IPS DF 4.7 (cell line): ENCODE results near the gene RHOC.

ENCODE experiments used
- DNase-seq: peaks from one replicate; pipeline ENCODE4 v3.0.0-alpha.2; 2013; ENCODE audit warnings: low spot score; ENCODE audit errors: extremely low read depth

RHOC gene

DNA sequence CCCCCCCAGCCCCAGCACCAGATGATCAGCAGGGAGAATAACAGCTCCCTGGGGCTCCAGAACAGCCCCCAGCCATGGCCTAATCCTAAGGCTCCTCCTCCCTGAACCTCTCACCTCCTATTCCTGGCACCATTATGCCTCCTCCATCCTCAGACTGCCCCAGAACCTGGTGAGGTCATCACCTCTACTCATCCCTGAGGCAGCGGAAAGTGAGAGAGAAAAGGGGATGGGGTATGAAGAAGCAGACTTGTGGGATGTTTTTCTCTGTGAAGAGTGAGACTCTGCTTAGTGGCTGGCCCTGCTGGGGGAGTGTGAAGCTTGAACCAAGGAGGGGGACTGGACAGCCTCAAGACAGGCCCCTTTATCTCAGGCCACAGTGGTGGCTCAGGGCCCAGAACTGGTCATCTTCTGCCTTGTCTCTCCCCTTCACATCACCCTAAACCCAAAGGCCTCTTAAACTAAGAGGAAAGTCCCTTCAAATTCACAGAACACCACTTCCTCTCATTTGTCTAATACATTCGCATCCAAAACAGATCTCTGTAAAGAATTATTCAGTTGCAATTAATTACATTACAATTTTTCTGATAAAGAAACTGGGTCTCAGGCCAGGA is 10.4 kb upstream of the RHOC start:
- no peak for DNase-seq

DNA sequence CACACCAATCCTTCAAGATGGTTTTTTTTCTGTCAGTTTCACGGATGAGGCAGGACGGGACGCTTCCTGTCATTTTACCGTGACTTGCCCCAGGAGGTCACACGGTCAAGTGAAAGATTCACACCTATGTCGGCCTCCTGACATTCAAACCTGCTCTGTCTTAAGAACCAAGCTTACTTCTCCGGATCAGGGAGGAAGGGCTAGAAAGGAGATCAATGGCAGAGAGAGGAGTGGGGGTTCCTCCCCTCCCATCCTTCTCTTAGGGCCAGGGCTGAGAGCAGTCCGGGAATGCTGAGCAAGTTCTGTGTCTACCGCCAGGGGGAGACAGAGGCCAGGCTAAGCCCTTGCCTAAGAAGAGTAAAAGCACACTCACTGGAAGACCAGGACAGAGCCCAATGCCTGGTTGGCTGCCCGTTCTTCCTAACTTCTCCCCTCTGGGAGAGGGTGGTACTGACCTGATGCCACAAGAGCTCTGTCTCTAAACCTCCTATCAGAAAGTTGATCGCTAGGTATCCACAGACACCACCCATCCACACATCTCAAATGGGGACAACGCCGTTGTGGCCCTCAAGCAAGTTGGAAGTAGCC is 9.3 kb upstream of the RHOC start:
- DNase-seq: peak; percentile 93

DNA sequence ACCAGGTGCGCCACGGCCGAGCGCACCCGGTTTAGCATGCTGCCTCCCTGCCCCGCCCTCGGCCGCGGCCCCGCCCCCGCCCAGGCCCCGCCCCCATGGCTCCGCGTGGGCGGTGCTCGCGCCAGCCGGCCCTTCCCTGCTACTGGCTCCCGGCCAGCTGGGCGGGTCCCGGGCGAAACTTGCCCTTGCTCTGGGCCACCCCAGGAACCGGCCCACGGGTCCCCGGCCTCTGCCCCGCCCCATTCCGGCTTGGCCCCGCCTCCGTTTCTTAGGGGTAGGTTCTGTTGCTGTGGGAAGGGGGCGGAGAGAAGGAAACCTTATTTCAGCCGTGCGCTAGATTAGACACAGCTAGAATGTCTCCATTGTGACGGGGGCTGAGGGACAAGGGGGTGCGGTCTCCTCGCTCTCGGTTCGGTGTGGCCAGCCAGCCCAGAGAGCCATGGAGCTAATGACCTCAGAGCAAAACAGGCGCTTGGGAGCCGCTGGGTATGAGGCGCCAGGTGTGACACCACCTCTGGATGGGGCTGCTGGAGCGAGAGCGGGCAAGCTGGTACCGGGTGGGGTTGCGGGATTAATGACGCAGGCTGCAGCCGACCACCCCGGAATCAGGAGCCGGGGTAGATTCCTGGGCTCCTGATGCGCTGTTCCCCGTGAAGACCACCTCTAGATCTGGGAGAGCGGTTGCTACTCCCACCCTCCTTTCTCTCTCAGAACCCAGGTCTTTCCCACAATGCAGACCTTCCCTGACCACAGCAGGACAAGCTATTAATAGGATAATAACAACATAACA is 8.5 kb upstream of the RHOC start, which contains the start of gene PPM1J:
Gene PPM1J, minus strand, starts transcription at position 69 of the 790 bp plus-strand sequence. Its CDS starts 31 bp downstream, at position 38.
- DNase-seq: no peak

DNA sequence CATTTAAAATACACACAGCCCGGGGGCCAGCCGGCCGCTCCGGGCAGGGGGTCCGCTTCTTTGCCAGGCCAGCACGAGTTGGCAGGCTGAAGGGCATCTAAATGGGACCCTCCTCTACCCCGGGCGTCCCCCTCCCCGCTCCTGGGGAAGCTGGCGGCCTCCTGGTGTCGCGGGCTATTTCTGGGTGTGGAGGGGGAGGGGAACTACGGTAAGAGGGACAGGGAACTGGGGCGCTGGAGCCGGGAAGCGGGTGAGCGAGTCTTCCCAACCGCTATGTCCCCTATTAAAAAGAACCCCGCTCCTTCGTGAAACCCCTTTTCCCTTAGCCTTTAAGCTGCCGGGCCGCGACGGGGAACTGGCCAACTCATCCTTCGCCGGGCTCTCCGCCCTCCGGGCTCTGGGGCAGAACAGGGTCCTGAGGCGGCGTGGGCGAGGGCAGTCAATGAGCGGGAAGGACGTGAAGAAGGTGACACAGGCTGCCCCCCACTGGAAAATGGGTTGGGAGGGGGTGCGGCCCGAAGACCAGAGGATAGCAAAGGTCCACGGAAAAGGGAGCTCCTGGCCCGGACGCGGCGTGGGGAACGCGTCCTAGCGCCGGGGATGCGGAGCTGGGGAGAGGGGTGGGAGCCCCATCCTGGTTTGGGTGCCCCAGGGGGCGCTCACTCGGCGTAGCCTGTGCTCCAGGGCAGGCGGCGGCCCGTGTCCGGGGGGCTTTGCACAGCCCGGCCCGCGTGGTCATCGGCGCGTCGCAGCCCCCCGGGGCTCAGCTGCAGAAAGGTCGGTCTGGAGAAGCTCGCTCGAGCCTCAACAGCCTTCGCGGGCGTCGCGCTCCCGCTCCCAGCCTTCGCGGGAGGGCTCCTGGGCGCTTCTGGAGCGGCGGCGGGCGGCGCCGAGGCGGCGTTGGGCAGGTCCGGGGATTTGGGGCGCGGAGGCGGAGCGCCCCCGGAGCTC is 7.7 kb upstream of the RHOC start:
- DNase-seq: no peak

DNA sequence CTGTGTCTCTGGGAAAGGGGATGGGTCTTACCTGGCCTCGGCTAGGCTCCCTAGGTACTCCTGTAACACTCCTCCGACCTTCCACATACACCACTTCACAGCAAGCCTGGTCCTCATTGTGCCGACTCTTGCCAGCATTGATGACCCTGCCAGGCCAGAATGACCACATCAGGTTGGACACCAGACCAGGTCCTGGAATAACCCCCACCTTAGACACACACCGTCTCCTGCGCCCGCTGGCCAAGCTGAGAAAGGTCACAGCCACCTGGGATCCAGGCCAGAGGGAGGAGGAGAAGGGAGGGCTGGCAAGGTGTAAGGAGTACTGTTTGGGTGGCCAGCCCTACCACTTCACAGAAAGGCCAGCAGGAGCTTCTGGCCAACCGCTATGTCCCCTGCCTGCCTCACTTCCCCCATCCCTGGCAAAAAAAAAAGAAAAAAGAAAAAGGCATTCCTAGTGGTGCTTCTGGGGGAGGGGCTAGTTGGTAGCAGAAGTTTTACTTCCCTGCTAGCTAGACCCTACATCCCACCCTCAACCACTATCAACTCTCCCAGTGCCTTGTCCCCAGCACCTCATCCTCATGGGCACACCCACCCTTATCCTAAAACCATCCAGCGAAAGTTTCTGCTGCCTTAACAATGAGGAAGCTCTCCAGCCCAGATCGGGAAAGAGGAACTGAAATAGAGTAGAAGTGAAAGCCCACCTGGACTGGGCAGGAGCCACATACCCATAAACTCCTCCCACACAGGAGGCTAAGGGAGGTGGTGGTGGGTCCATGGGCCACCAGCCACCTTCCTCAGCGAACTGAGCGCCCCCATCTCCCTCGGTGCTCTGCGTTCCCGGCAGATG is 6.8 kb upstream of the RHOC start:
- DNase-seq: no peak

DNA sequence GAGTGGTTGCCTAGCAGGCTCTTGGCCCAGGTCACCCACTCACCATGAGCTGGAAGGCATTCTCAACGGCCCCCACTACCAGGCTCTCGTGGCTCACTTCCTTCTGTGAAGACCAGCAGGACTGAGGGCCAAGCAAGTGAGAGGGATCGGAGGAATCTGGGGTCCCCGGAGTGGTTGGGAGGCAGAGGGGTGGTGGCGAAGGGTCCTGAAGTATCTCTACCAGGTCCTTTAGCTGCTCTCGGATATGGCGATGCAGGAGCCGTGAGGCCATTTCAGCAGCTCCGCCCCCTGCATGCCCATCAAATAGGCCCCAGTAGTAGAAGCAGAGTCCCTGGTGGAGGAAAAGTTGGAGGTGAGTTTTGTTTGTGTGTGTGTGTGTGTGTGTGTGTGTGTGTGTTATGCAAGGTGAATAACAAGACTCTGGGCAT is 5.8 kb upstream of the RHOC start:
- DNase-seq: no peak

DNA sequence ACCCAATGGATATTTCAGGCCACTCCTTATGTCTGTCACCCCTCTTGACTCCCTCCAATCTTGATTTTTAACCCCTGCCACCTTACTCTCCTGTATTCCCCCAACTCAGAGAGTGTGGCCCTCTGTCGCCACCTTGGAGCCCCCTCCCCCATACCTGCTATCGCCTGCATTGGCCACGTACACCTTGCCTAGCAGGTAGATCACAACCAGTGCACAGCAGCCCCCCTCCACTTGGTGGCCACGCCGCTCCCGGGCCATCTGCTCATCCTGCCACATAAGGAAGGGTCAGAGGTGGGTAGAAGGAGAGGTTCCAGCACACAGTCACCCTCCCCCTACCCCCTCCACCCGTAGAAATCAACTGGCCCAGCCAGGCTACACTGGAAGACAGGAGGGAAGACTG is 5.3 kb upstream of the RHOC start:
- DNase-seq: no peak

DNA sequence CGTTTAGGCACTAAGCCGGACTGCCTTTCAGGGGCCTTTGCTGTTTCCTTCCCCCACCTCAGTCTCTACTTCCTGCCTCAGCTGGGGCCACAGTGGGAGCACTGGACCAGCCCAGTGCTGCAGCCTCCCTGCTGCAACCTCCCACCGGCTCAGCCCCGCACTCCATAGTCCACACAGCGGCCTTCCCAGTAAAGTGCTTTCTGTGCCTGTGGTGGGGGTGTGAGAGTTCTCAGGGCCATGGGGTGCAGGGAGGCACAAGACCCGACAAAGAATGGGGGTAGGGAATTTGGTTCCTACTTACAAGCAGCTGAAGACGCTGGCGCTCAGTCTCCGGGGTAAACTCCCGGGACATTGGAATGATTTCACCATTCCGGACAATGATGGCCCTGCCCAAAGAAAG is 4.7 kb upstream of the RHOC start:
- DNase-seq: no peak

DNA sequence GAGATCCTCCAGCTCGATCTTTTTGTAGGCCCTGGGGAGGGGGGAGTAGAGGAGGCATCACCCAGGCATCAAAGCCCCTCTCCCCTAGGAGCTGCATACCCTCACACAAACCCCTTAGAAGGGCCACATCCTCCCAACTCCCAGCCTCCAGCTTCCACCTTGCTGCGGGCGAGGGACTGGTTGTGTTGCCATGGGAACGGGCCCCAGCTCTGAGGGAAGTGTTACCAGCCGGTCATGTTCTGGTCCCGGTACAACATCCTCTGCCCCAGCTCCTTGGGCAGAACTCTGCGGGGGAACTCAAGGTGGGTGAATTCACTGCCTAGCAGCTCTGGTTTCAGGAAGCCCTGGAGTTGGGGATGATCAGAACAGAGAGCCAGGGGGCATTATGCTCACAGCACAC is 4.1 kb upstream of the RHOC start:
- DNase-seq: no peak

DNA sequence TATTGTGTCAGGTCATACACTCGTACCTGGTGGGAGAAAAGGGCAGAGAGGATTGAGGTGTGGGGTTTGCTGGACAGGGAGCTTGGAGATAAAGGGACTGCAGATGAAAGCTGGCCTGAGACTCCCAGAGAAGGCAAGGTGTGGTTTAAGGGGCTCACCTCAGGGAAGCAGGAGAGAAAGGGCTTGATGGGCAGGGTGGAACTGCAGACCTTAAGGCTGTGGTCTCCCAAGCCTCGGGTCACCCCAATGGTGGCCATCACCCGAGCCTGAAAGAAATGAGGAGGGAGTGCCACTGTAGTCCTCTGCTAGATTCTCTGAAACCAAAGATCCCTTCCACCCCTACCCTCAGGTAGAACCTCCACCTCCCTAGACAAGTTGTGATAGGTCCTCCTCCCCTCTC is 3.7 kb upstream of the RHOC start:
- no peak for DNase-seq

DNA sequence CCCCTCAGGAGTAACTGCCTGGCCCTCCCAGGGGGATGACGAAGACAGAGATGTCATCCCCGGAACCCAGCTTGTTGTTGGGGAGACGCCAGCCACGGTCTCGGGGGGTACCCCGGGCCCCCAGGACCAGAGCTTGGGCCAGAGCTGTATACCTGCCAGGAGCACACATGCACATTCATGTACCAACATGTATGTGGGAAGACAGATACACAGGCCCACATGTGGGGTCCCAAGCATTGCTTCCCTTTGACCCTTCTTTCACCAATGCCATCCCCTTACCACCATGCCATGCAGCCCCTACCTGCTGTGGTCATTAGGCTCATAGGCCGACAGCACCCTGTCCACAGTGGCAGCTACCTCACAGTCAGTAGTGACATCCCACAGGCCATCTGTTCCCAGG is 3.2 kb upstream of the RHOC start:
- no peak for DNase-seq

DNA sequence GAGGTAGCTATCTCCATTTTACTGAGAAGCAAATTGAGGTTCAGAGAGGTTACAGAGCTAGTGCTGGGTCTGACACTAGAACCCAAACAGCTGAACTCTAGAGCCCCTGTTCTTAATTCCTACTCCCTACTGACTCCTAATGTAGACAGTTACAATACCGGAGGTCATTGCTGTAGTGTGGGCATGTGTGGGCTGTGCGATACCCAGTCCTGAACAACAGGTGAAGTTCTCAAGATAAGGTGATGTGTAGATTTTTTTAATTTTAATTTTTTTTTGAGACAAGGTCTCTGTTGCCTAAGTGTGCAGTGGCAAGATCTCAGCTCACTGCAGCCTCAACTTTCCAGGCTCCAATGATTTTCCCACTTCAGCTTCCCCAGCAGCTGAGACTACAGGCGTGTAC is 1.6 kb upstream of the RHOC start:
- no peak for DNase-seq

DNA sequence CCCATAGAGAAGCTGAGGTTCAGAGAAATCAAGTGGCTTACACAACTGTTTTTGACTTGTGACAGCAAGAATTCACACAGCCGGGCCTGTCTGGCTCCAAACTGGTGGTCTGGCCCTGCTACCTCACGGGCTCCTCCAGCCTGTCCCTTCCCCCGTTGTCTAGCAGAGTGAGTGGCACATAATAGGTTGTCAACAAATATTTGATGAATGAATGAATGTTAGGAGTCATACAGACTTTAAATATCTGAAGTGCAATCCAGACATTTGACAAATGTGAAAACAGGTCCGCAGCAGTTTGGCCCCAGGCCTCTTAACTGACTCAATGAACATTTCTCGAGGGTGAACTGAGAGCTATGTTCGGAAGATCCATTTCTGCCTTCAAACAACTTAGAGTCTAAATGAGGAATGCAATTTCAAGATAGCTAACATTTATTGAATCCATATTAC is 1.1 kb upstream of the RHOC start:
- no peak for DNase-seq

DNA sequence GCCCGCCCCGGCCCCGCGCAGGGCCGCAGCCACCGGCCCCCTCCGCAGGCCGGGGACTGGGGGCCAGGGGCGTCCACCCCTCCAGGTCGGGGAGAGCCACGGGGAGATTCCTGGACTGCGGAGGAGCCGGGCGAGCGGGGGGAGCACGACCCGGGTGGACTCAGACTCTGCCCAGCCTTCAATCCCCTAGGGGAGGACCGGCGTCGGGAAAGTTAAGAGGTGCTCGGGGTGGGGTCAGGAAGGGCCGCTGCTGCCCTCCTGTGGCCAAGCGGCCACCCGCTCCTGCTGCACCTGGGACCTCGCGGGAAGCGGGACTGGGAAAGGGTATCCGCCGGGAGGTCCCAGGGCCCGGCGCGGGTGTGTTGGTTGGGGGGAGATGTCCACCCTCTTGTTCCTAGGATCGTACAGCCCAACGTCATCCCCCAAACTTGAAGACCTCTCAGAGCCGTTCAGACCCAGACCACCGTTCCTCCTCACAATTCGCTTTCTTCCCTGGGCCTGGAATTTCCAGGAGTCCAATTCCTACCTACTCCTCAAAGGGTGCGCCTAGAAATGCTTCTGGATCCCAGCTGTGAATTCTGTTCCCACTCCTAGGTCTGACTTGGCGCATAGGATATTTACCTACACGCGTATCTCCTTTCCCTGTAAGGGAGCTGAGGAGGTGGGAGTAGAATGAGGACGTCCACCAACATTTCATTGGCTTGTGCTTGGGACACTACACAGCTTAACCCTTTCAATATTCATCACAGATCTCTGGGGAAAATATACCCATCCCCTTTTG is 484 bp upstream of the RHOC start:
- no peak for DNase-seq

DNA sequence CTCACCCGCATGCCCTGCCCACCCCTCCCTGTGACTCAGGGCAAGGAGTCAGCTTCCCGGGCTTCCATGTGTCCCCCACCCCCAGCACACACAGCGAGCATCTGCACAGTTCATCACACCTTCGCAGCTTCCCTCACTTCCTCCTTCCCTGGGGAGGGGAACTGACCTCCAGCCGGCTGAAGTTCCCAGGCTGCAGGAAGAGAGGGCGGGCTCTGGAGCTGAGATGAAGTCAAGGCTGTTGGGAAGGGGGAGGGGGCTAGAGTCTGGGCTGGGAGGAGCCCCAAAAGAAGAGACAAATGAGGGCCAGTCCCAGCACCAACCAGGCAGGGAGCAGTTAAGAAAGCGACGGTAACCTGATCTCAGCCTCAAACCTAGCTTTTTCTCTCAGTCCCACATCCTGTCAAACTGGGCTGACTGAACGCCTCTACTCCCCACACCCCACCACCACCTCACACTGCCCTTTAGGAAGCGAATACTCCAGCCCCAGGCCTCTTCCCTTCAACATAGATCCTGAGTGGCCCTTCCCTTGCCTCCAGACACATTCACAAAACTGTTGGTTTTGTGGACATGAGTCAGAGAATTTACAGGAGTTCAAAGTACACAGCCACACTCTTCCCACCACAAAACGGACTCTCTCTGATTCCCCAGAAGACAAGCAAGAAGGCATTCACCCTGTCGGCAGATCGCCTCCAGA is 1.8 kb downstream of the RHOC start:
- peak; percentile 94 for DNase-seq

DNA sequence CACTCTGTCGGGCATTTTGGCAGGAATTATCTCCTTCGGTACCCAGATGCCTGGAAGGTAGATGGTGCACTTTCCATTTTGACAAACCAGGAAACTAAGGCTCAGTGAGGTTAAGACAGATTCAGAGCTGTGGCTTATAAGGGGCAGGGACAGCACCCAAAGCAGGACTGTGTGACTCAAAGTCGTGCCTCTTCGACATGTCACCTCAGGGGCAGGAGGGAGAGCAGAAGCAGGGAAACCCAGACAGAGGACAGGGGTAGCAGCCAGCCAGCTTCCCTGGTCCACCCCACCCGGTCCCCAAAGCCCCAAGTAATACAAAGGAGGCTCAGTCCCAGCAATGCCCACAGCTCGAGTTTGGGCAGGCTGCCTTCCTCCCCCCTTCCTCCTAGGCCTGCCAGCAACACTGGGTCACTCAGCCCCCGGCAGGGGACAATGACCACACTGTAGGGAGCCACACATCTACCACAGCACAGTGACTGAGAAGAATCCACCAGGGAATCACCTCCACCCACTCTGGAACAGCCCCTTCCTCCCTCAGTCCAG is 2.5 kb downstream of the RHOC start:
- DNase-seq: no peak

DNA sequence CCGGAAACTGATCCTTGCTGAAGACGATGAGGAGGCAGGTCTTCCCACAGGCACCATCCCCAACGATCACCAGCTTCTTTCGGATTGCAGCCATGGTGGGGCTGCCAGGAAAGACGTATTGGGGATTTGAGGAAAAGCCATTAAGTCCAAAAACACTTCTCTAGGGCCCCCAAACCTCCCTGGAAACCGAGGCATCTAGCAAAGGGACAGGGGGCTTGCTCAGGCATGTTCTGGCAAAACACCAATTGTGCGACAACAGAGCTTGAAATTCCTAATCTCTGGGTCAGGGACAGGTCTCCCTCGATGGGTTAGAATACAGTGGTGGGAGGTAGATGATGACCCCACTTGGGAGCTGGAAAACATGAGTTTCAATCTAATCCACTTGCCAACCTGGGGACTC is 3.2 kb downstream of the RHOC start:
- DNase-seq: no peak

DNA sequence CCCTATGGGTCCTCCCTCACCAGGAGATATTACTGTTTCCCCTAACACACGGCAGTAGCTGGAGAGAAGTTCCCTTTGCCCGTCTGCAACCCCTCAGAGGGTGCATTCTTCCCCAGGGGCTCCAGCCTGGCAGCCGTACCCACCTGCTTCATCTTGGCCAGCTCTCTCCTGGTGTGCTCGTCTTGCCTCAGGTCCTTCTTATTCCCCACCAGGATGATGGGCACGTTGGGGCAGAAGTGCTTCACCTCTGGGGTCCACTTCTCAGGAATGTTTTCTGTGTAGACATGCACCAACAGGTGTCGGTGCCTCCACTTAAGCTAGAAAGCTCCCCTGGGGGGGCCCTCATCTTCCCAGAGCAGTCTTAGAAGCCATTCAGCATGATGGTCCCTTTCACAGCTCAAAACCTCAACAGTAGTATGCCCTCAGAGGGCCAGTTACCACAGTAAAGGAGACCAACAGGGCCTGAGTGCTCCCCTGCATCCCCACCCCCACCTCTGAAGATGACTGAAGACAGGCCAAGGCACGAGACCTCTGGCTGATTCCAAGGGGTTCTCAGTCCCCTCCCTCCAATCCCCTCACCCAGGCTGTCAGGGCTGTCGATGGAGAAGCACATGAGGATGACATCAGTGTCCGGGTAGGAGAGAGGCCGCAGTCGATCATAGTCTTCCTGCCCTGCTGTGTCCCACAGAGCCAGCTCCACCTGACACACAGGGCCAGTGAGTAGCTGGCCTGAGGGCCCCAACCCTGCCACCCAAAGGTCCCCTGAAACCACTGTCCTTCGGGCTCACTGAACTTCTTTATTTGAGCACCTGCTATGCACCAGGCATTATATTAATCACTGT is 4.3 kb downstream of the RHOC start:
- DNase-seq: no peak
